Activated CD4-positive, alpha-beta T cell treated with anti-CD3 and anti-CD28 coated beads, Interleukin-2, Interleukin-4, amounts not matched to agents 100 ng/mL and 50 ng/mL, durations not matched to agents 16 hours and 8 hours (primary cell): ENCODE data around the gene CNPY3.
"Not testable (repeated sequence)": the region's sequence is repeated elsewhere in the genome, so short reads cannot be mapped to it uniquely, and the experiment has no call there.

Experiments
- DNase-seq: peaks from one replicate; pipeline ENCODE4 v3.0.0-alpha.2; 2020; ENCODE audit warnings: low spot score

CNPY3 gene

GRCh38 chr6:42928986-42929820 lies at the start of gene CNPY3:
TSS of gene CNPY3 (plus strand) at chr6:42929480. CDS start at chr6:42929571, 91 bp downstream.
- DNase-seq: peak; percentile 97

- DNase-seq: not testable (repeated sequence)
These were observed 49.0 kb upstream of the CNPY3 start for GRCh38 chr6:42880240-42880817.

GRCh38 chr6:42880871-42881270 lies 48.4 kb upstream of the CNPY3 start:
- not testable (repeated sequence) for DNase-seq

GRCh38 chr6:42885702-42886101 lies 43.6 kb upstream of the CNPY3 start:
- no peak for DNase-seq

- not testable (repeated sequence) for DNase-seq
These were observed 41.1 kb upstream of the CNPY3 start for GRCh38 chr6:42888201-42888600.

GRCh38 chr6:42889815-42890214 lies 39.5 kb upstream of the CNPY3 start:
- DNase-seq: no peak

- DNase-seq: peak; percentile 95
These were observed 38.7 kb upstream of the CNPY3 start for GRCh38 chr6:42890311-42891198.

- DNase-seq: no peak
These were observed 38.0 kb upstream of the CNPY3 start for GRCh38 chr6:42891199-42891722.

- DNase-seq: not testable (repeated sequence)
These were observed 35.0 kb upstream of the CNPY3 start for GRCh38 chr6:42894041-42894828.

- DNase-seq: no peak
These were observed 33.0 kb upstream of the CNPY3 start for GRCh38 chr6:42896178-42896719.

GRCh38 chr6:42898891-42899361 lies 30.4 kb upstream of the CNPY3 start:
- peak; percentile 71 for DNase-seq

GRCh38 chr6:42899871-42900270 lies 29.4 kb upstream of the CNPY3 start:
- DNase-seq: no peak

- DNase-seq: peak; percentile 86
These were observed 27.7 kb upstream of the CNPY3 start for GRCh38 chr6:42901538-42901957.

- not testable (repeated sequence) for DNase-seq
These were observed 26.6 kb upstream of the CNPY3 start for GRCh38 chr6:42902429-42903263.

- DNase-seq: no peak
These were observed 24.8 kb upstream of the CNPY3 start for GRCh38 chr6:42904467-42904866.

GRCh38 chr6:42907336-42907735 lies 21.9 kb upstream of the CNPY3 start:
- no peak for DNase-seq

- DNase-seq: no peak
These were observed 19.4 kb upstream of the CNPY3 start for GRCh38 chr6:42909835-42910234.

- DNase-seq: no peak
These were observed 17.9 kb upstream of the CNPY3 start for GRCh38 chr6:42911171-42912021.

GRCh38 chr6:42914546-42914945 lies 14.7 kb upstream of the CNPY3 start:
- DNase-seq: no peak
